HepG2 (cell line): ENCODE data around the gene NR1H3. TPM values are rescaled to one million over a fixed set of nuclear protein-coding genes. Genes with fewer than 3 reads are reported as not detected.
A peak's percentile ranks its signal among the peaks of the same experiment; 100 is the strongest.

ENCODE experiments used
- MTF2 ChIP-seq: sonication (generic); formaldehyde crosslinking; IDR thresholded peaks from 2 replicates; pipeline ENCODE4 v1.5.0; 2020; ENCODE audit warnings: missing genetic modification reagents, borderline replicate concordance
- ZNF558 ChIP-seq: sonication (generic); formaldehyde crosslinking; IDR thresholded peaks from 2 replicates; pipeline ENCODE4 v1.9.0; 2022; ENCODE audit warnings: mild to moderate bottlenecking, missing genetic modification reagents, borderline replicate concordance
- polyA plus RNA-seq, 8 experiments: library from polyadenylated mRNA; depleted of rRNA in 3 of 8; stranded (reverse) in 7 of 8; unstranded in 1 of 8; fragments of >200 nt; fragmentation: Illumina TruSeq in 4 of 8; extraction: Trizol in 4 of 8; gene quantifications; 2 replicates each; pipeline versions ENCODE4 v1.2.1 to v1.2.3, GENCODE V29; 2011 to 2016; ENCODE audit warnings: low read depth in 4 of 8, missing spikeins in 1 of 8, mixed read lengths in 1 of 8; ENCODE audit not compliant: insufficient read depth in 1 of 8
- total RNA-seq, 5 experiments: library from RNA; depleted of rRNA; stranded (reverse); fragments of >200 nt; fragmentation: Illumina TruSeq; extraction: Trizol; gene quantifications; 2 replicates each; pipeline ENCODE4 v1.2.3, GENCODE V29; 2016; ENCODE audit warnings: low read depth in 1 of 5
- TF ChIP-seq, protein P1 (sequence below), 2 experiments: sonication (generic) in 1 of 2; formaldehyde crosslinking in 1 of 2; IDR thresholded peaks; 2 replicates each; pipeline versions ENCODE4 v1.6.1 to v1.9.0; 2014 to 2022; ENCODE audit warnings: antibody characterized with exemption in 1 of 2, borderline replicate concordance in 1 of 2, inconsistent platforms in 1 of 2, low read depth in 1 of 2, missing genetic modification reagents in 1 of 2
- TF ChIP-seq, protein P2 (sequence below): sonication (generic); formaldehyde crosslinking; IDR thresholded peaks from 2 replicates; pipeline ENCODE4 v1.4.0; 2020; ENCODE audit warnings: missing genetic modification reagents

NR1H3 gene
- total and polyA plus RNA-seq, 2 of the 13 experiments (the other 11 are each of a cell fraction or from before 2014, with no cell fraction given), result 41.8 to 102 TPM

DNA sequence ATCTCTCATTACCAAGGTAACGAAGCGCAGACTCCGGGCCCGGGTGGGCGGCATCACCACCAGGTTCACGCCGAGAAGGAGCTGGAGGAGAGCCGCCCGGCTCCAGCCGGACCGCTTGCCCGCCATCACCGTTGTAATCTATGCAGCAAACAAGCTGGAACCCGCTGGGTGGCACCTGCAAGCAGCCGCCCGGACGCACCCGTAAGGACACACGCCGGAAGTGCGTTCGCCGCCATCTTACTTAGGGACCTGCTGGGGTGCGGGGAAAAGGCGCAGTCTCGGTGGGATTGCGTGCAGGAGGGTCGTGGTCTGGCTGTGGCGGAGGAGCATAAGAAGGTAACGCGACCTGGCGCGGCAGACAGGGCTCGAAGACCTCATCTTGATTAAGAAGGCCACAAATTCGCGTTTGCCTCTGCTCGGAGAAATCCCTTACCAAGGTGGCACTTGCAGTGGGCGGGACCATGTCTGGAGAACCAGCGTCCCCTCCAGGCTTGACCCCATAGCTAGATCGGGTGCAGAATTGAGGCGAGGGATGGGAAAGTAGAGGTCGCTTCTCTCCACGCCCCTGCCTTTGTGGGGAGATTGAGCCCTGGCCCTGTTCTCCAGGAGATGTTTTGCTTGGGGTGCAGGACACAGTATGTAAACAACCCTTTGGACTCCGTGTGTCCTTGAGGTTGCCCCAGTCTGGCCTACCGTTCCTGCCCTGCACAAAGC is 9.0 kb upstream of the NR1H3 start, which contains the start of gene ACP2 (continued):
- TF ChIP-seq, protein P1, sequence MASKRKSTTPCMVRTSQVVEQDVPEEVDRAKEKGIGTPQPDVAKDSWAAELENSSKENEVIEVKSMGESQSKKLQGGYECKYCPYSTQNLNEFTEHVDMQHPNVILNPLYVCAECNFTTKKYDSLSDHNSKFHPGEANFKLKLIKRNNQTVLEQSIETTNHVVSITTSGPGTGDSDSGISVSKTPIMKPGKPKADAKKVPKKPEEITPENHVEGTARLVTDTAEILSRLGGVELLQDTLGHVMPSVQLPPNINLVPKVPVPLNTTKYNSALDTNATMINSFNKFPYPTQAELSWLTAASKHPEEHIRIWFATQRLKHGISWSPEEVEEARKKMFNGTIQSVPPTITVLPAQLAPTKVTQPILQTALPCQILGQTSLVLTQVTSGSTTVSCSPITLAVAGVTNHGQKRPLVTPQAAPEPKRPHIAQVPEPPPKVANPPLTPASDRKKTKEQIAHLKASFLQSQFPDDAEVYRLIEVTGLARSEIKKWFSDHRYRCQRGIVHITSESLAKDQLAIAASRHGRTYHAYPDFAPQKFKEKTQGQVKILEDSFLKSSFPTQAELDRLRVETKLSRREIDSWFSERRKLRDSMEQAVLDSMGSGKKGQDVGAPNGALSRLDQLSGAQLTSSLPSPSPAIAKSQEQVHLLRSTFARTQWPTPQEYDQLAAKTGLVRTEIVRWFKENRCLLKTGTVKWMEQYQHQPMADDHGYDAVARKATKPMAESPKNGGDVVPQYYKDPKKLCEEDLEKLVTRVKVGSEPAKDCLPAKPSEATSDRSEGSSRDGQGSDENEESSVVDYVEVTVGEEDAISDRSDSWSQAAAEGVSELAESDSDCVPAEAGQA (IDR thresholded peaks at IDR 0.05; ENCODE audit: low read depth), result peak; percentile 93
- TF ChIP-seq, protein P1 (CRISPR knock-in tag; IDR thresholded peaks at IDR 0.05; ENCODE audit: borderline replicate concordance), result 0 out of 2 replicates have a peak, but pooled peaks have one; percentile 74
- TF ChIP-seq, protein P2, sequence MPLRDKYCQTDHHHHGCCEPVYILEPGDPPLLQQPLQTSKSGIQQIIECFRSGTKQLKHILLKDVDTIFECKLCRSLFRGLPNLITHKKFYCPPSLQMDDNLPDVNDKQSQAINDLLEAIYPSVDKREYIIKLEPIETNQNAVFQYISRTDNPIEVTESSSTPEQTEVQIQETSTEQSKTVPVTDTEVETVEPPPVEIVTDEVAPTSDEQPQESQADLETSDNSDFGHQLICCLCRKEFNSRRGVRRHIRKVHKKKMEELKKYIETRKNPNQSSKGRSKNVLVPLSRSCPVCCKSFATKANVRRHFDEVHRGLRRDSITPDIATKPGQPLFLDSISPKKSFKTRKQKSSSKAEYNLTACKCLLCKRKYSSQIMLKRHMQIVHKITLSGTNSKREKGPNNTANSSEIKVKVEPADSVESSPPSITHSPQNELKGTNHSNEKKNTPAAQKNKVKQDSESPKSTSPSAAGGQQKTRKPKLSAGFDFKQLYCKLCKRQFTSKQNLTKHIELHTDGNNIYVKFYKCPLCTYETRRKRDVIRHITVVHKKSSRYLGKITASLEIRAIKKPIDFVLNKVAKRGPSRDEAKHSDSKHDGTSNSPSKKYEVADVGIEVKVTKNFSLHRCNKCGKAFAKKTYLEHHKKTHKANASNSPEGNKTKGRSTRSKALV, result peak; percentile 75; the same call in 1 of the 2 replicates
- TF ChIP-seq MTF2 (CRISPR knock-in tag), result no peak
- TF ChIP-seq ZNF558 (CRISPR knock-in tag), result 0 out of 2 replicates have a peak, but pooled peaks have one; percentile 3
